ENCODE results near the gene SH2D3C.

The SH2D3C gene

GRCh38 chr9:127738666-127739065 is 39.8 kb downstream of the SH2D3C start:
- DNase-seq (ENCODE audit: low spot score): no peak

DNA sequence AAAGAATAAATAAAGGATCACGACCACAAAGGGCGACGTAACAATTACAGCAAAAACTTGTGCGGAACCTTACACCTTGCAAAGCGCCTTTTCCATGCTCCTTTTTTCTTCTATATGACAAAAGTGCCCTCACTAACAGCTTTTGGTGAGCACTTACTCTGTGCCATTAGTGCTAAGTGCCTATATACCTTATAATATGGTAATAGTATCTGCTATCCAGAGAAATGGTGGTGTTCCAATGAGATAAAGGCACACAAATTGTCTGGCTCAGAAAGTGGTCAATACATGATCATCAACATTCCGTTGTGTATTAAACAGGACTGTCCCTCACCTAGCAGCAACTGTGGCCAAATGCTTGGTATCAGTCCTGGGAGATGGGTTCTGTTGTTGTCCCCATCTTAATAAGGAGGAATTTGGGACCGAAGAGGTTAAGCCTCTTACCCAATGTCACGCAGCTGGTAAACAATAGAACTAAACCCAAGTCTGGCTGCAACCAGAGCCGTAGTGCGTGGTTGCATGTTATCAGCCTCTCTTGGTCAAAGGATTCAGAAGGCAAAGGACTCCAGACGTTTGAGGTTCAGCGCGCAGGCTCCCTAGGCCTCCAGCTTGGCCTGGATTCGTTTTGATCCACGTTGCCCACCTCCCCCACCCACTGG is 42.8 kb downstream of the SH2D3C start:
- no peak for DNase-seq (ENCODE audit: low spot score)

DNA sequence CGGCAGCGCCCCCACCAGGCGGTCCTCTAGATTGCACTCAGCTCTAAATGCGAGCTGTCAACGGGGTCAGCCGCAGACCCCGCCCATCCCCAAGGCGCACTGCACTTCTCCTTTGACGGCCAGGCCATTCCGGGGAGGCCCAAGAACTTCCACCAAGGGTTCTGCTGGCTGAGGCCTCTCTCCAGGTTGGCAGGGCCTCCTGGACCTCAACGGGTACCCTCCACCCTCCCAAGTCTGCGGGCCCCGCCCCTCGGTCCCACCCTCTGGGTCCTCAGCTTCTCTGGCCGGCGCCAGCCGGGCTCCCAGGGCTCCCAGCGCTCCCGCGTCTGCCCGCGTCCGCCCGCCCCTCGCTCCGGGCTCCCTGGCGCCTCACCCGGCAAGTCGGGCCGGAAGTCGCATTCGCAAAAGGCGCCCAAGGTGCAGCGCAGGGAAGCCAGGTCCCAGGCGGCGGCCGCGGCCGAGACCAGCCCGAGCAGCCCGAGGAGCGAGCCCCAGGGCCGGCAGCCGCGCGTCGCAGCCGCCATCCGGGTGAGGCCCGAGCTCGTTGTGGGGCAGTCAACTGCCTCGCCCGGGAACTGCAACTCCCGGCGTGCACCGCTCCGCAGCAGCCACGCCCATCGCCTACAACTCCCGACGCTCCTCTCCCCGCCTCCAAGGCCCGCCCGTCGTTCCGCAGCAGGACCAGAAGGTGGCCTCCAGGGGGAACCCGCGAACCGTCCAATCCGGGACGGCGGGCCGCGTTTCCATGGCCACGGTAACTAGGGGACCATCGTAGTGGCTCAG is 43.5 kb downstream of the SH2D3C start, which contains the start of gene TOR2A:
TOR2A (minus strand) TSS at position 548 of the 783 bp plus-strand sequence; CDS start at position 524, 24 bp downstream.
- peak; percentile 97 for DNase-seq (ENCODE audit: low spot score)

DNA sequence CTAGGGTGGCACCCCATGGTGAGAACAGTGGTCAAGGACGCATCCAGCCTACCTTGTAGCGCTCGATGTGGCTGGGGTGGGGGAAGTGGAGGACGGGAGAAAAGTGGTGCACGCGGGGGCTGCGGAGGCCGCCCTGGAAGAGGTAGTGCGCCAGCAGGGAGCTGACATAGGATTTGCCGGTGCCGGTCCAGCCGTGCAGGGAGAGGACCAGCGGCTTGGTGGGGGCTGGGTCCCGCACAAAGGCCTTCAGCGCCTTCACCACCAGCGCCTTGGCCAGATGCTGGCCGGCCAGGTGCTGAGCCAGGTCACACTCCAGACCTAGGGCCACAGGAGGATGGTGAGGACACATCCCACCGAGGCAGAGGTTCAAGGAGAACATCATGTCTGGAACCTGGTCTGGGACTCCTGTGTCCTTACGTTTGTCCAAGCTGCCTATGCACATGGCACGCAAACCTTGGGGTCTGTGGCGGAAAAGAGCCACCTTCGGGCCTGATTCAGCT is 44.2 kb downstream of the SH2D3C start:
- no peak for DNase-seq (ENCODE audit: low spot score)

- no peak for DNase-seq (ENCODE audit: low spot score)
These were observed 44.9 kb downstream of the SH2D3C start for GRCh38 chr9:127733614-127734013.

- no peak for DNase-seq (ENCODE audit: low spot score)
These were observed 46.0 kb downstream of the SH2D3C start for GRCh38 chr9:127732444-127732843.

- DNase-seq (ENCODE audit: low spot score): no peak
These were observed 46.5 kb downstream of the SH2D3C start for GRCh38 chr9:127731938-127732337.

- DNase-seq (ENCODE audit: low spot score): no peak
These were observed 47.6 kb downstream of the SH2D3C start for GRCh38 chr9:127730799-127731410.

GRCh38 chr9:127730262-127730661 is 48.2 kb downstream of the SH2D3C start:
- no peak for DNase-seq (ENCODE audit: low spot score)

GRCh38 chr9:127729522-127730256 is 48.8 kb downstream of the SH2D3C start:
- DNase-seq (ENCODE audit: low spot score): no peak

- no peak for DNase-seq (ENCODE audit: low spot score)
These were observed 49.7 kb downstream of the SH2D3C start for GRCh38 chr9:127728808-127729207.

- no peak for DNase-seq (ENCODE audit: low spot score)
These were observed 51.6 kb downstream of the SH2D3C start for GRCh38 chr9:127726871-127727270.

GRCh38 chr9:127724012-127724411 is 54.5 kb downstream of the SH2D3C start:
- DNase-seq (ENCODE audit: low spot score): no peak

DNA sequence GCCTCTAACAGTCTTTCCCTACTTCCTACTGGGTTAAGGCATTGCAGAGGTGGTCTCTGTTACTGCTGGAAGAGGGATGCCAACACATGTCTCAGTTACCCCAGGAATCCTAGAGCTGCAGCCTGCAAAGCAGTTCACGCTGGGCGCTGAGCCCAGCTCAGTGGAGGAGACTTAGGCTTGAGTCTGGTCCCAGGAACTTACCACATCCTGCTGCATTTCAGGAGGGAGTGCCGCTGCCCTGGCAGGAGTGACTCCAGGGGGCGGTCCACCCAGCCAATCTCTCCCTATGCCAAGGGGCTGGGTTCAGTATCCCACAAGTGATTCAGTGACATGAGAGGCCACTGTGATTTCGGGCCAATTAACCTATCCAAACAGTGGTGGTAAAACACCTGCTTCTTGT is 55.0 kb downstream of the SH2D3C start:
- no peak for DNase-seq (ENCODE audit: low spot score)

DNA sequence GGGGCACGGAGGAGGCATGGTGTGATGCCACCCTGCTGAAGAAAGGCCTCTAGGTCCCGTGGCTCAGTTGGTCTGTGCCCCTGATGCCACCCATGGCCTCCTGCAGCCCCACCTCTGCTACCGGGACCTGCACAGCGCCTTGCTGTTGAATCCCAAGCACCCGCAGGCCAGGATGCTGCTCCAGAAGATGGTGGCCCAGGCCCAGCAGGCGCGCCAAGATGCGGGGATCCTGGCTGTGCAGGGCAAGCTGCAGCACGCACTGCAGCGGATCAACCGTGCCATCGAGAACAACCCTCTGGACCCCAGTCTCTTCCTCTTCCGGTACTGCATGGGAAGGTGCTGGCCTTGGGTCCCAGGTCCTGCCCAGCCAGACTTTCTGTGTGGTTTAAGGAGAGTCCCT is 55.5 kb downstream of the SH2D3C start:
- DNase-seq (ENCODE audit: low spot score): no peak

- no peak for DNase-seq (ENCODE audit: low spot score)
These were observed 56.3 kb downstream of the SH2D3C start for GRCh38 chr9:127722055-127722745.

DNA sequence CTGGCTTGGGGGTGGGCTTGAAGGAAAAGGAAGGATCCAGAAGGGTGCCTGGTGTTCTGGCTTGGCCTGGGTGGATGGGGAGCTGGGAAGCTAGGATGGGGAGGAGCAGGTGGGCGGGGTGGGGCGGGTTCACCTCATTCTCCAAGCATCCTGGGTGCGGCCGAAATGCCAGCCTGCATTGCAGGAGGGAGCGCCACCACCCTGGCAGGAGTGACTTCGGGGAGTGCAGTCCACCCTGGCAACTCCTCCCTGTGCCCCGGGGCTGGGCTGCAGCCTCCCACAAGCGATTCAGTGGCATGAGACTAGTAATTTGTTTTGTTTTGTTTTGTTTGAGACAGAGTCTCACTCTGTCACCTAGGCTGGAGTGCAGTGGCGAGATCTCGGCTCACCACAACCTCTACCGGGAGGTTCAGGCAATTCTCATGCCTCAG is 57.1 kb downstream of the SH2D3C start:
- DNase-seq (ENCODE audit: low spot score): peak; percentile 34

GRCh38 chr9:127720865-127721227 is 57.6 kb downstream of the SH2D3C start:
- no peak for DNase-seq (ENCODE audit: low spot score)

DNA sequence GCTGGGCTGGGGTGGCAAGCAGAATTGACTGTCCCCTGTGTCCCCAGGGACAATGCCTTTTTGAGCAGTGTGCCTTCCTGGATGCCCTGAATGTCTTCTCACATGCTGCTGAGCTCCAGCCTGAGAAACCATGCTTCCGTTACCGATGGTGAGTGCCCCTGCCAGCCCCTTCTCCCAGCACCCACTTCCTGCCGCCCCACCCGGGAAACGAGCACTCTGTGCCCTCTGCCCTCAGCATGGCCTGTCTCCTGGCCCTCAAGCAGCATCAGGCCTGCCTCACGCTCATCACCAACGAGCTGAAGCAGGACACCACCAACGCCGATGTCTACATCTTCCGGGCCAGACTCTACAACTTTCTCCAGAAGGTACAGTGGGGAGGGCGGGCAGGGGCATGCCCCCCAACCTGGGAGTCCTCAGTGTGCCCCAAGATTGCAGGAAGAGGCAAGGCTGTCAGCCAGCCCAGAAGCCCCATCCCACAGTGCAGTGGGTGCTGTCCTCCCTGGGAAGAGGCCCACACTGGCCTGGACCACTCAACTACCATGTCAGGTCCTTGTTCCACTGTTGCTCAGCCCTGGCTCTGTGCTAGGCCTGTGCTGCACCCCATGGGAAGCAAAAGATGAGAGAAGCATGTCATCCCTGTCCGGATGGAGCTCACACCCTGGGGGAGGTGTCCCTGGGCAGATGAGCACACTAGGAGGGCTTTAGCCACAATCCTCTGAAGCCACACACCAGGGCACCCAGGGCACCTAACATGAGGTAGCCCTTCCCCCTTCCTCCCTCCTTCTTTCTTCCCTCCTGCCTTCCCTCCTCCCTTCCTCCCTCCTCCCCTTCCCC is 58.2 kb downstream of the SH2D3C start:
- DNase-seq (ENCODE audit: low spot score): no peak

DNA sequence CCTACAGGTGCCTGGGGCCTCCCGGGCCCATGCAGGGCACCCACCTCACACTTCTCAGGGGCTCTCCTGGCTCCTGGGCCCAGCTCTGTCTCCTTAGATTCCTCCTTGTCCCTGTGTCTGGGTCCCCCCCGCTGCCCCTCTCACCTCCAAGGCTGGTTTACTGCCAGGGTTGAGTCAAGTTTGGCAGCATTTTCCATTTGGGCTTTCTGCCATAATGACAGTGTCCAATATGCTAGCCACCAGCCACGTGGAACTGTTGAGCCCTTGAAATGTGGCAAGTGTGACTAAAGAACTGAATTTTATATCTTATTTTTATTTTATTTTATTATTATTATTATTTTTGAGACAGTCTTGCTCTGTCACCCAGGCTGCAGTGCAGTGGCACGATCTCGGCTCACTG is 60.7 kb downstream of the SH2D3C start:
- no peak for DNase-seq (ENCODE audit: low spot score)

DNA sequence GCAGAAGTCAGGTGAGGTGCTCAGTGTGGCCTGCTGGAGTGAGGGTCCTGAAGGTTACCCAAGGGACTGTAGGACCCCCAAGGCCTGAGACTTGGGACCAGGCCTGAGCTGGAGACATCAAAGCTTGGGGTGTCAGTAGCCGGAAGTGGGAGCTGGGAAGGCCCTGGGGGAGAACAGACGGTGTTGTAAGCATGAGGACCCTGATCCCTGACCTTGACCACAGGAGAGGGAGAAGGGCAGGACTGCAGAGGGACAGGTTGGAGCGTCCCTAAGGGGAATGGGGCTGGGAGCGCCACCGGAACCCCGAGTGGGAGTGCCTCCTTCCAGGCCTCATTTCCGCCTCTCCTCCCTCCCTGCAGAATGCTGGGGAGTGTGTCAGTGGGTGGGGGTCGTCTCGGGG is 62.1 kb downstream of the SH2D3C start:
- DNase-seq (ENCODE audit: low spot score): no peak
